Loucy (cell line): ENCODE measurements around the gene CDK16.

Experiments
- H2AFZ ChIP-seq: fragments of 200-600 bp; sonication (generic); 2 replicates; pipeline ENCODE4 v1.6.0; 2016; ENCODE audit warnings: antibody characterized with exemption, mild to moderate bottlenecking, low read length, moderate library complexity
- H3F3A ChIP-seq: fragments of 200-600 bp; 2 replicates; pipeline ENCODE4 v1.6.0; 2016; ENCODE audit warnings: antibody characterized with exemption, low read depth, mild to moderate bottlenecking
- H3K27me3 ChIP-seq: fragments of 200-600 bp; sonication (generic); 2 replicates; pipeline ENCODE4 v1.6.1; 2014; ENCODE audit warnings: low read length, mild to moderate bottlenecking; ENCODE audit not compliant: insufficient read depth, poor library complexity, severe bottlenecking
- H3K36me3 ChIP-seq: fragments of 200-600 bp; sonication (generic); 2 replicates; pipeline ENCODE4 v1.6.1; 2016; ENCODE audit warnings: low read length; ENCODE audit not compliant: insufficient read depth
- H3K4me1 ChIP-seq: fragments of 200-600 bp; sonication (generic); 2 replicates; pipeline ENCODE4 v1.5.1; 2014; ENCODE audit warnings: low read length, mild to moderate bottlenecking; ENCODE audit not compliant: insufficient read depth, poor library complexity, severe bottlenecking
- H3K4me2 ChIP-seq: fragments of 200-600 bp; sonication (generic); 2 replicates; pipeline ENCODE4 v1.6.0; 2014; ENCODE audit warnings: antibody characterized with exemption, low read length, low read depth, mild to moderate bottlenecking; ENCODE audit not compliant: poor library complexity, severe bottlenecking
- H3K4me3 ChIP-seq: fragments of 200-600 bp; sonication (generic); 2 replicates; pipeline ENCODE4 v1.5.1; 2014; ENCODE audit warnings: low read length, mild to moderate bottlenecking, mixed read lengths; ENCODE audit not compliant: poor library complexity, severe bottlenecking
- H3K79me2 ChIP-seq: fragments of 200-600 bp; sonication (generic); 2 replicates; pipeline ENCODE4 v1.6.1; 2014; ENCODE audit warnings: low read length; ENCODE audit not compliant: insufficient read depth
- H3K9ac ChIP-seq: fragments of 200-600 bp; sonication (generic); 2 replicates; pipeline ENCODE4 v1.6.0; 2014; ENCODE audit warnings: mild to moderate bottlenecking, low read depth, low read length, moderate library complexity; ENCODE audit not compliant: poor library complexity, severe bottlenecking
- H3K9me2 ChIP-seq: fragments of 200-600 bp; sonication (generic); replicated peaks from 2 replicates; pipeline ENCODE4 v1.6.1; 2016; ENCODE audit warnings: low read depth, low read length, mixed read lengths
- H3K9me3 ChIP-seq: fragments of 200-600 bp; sonication (generic); 2 replicates; pipeline ENCODE4 v1.6.1; 2014; ENCODE audit warnings: mild to moderate bottlenecking, antibody characterized with exemption, low read length, low read depth; ENCODE audit not compliant: insufficient read depth
- H4K20me1 ChIP-seq: fragments of 200-600 bp; sonication (generic); 2 replicates; pipeline ENCODE4 v1.6.0; 2014; ENCODE audit warnings: antibody characterized with exemption, low read length, mild to moderate bottlenecking; ENCODE audit not compliant: insufficient read depth, poor library complexity, severe bottlenecking
- EZH2phosphoT487 ChIP-seq: fragments of 200-600 bp; IDR thresholded peaks from 2 replicates; pipeline ENCODE4 v1.6.1; 2018; ENCODE audit warnings: antibody characterized with exemption, mild to moderate bottlenecking, moderate library complexity, borderline replicate concordance
- TF ChIP-seq, protein P1 (sequence below): fragments of 200-600 bp; sonication (generic); conservative IDR thresholded peaks from 2 replicates; pipeline ENCODE4 v1.5.1; 2014; ENCODE audit warnings: mild to moderate bottlenecking, antibody characterized with exemption, low read length

CDK16 gene

DNA sequence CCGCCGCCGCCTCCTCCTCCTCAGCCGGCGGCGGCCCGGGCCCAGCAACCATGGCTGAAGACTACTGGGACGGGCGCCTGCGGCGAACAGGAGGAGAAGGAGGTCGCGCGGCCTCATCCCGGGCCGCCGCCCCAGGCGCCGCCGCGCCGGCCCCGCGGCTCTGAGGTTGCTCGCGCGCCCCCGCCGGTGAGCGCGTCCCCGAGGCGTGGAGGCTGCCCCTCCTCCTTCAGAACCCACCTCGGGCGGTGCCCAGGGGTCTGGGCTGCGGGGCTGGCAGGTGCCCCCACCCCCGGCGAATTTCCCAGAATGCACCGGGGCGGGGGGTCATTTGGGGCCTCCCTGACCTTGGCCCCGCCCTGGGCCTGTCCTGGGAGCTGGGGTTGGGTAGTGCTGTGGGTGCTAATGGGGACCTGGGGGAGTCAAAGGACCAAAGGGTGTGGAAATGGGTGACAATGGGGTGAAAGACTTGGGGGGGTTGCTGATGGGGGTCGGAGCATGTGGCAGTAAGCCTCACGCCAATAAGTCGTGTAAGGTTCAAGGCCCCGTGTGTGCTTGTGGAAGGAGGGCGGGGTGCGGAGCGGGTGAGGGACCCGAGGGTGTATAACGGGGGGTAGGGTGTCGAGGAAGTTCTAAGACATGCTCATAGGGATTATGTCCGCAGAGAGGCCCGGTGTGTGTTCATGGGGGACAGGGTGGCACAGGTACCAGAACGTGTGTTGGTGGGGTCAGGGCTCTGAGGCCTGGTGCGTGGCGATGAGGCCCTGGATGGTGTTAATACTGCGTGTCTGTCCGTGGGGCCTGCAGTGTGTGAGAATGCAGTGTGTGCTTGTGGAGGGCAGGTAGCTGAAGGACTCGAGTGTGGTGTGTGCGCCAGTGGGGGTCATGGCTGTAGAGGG is 687 bp downstream of the CDK16 start:
- Histone ChIP-seq H3K36me3 (peaks cover 25% of the 10 kb centered on the region; the same call in 1 of the 2 replicates), H3K4me3 (peak overlapping the region; percentile 79), H3K79me2 (peaks cover 53% of the 10 kb centered on the region), H2AFZ (no peak overlapping the region), H4K20me1 (peaks cover 46% of the 10 kb centered on the region), H3F3A (no peaks in the 10 kb centered on the region), H3K27me3 (peaks cover 4% of the 10 kb centered on the region), H3K9me2 (no peaks in the 10 kb centered on the region), H3K9ac (peak overlapping the region; percentile 78), H3K4me2 (peak overlapping the region; percentile 95), H3K9me3 (no peaks in the 10 kb centered on the region), H3K4me1 (peaks cover 10% of the 10 kb centered on the region)
- TF ChIP-seq EZH2phosphoT487: no peak
- TF ChIP-seq, protein P1, sequence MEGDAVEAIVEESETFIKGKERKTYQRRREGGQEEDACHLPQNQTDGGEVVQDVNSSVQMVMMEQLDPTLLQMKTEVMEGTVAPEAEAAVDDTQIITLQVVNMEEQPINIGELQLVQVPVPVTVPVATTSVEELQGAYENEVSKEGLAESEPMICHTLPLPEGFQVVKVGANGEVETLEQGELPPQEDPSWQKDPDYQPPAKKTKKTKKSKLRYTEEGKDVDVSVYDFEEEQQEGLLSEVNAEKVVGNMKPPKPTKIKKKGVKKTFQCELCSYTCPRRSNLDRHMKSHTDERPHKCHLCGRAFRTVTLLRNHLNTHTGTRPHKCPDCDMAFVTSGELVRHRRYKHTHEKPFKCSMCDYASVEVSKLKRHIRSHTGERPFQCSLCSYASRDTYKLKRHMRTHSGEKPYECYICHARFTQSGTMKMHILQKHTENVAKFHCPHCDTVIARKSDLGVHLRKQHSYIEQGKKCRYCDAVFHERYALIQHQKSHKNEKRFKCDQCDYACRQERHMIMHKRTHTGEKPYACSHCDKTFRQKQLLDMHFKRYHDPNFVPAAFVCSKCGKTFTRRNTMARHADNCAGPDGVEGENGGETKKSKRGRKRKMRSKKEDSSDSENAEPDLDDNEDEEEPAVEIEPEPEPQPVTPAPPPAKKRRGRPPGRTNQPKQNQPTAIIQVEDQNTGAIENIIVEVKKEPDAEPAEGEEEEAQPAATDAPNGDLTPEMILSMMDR: no peak

DNA sequence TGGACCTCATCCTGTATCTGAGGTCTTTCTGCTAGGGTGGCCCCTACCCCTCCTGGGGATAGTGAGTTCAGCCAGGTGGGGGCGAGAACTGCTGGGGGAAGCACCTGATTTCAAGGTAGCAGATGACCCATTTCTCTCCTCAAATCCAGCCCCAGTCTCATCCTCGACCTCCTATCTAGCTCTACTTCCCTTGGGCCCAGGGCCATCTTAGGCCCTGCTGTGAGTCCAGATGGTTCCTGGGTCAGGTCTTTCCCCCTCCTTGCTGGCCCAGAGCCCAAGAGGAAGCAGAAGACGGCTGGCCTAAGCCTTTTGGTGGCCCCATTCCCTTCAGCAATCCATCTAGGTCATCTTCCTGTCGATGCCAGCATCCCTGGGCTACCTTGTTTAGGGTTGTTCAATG is 3.3 kb downstream of the CDK16 start:
- no peak overlapping the region for H3K9ac ChIP-seq
- peak overlapping the region; percentile 95 for H3K4me2 ChIP-seq

DNA sequence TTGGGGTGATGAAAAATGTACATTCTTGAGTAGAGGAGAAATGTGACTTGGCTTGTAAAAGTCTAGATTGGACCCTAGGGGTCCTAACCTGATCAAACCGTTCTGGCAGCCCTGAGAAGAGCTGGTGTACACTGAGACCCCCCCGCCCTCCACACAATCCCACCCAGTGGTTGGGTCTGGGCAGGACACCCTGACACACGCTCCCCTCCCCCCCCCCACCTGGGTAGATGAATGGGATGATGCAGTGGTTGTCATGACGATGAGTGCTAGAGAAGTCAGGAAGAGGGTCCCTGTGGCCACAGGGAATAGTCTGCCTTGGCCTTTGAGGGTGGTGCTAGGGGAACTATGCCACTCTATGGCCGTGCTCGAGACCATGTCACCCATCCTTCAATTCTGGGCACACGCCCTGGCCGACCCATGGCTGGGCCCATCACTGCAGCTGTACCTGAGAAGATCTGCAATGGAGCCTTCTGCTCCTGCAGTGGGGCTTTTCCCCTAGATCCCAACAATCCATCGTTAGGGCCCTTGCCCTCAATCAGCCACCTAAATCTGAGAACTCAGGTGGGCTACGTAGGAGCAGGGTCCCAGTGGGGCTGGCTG is 4.4 kb downstream of the CDK16 start:
- Histone ChIP-seq H3F3A (no peaks in the 10 kb centered on the region), H3K4me1 (peaks cover 5% of the 10 kb centered on the region), H2AFZ (no peak overlapping the region), H3K36me3 (peaks cover 47% of the 10 kb centered on the region; the same call in 1 of the 2 replicates), H3K4me3 (no peak overlapping the region), H4K20me1 (peaks cover 46% of the 10 kb centered on the region), H3K9me3 (no peaks in the 10 kb centered on the region), H3K9me2 (no peaks in the 10 kb centered on the region), H3K79me2 (peaks cover 53% of the 10 kb centered on the region), H3K4me2 (no peak overlapping the region), H3K27me3 (peaks cover 4% of the 10 kb centered on the region), H3K9ac (no peak overlapping the region)
- TF ChIP-seq, protein P1: no peak
- TF ChIP-seq EZH2phosphoT487: no peak

More for the DNA sequence above, 3.3 kb downstream of the CDK16 start:
- Histone ChIP-seq H4K20me1 (peaks cover 46% of the 10 kb centered on the region), H3K79me2 (peaks cover 53% of the 10 kb centered on the region), H2AFZ (no peak overlapping the region), H3K4me3 (peak overlapping the region; percentile 79), H3K27me3 (peaks cover 4% of the 10 kb centered on the region), H3K36me3 (peaks cover 40% of the 10 kb centered on the region; the same call in 1 of the 2 replicates), H3K9me3 (no peaks in the 10 kb centered on the region), H3K4me1 (peaks cover 10% of the 10 kb centered on the region), H3F3A (no peaks in the 10 kb centered on the region), H3K9me2 (no peaks in the 10 kb centered on the region)
- TF ChIP-seq EZH2phosphoT487: no peak
- TF ChIP-seq, protein P1: no peak
